Trophoblast cell (in vitro differentiated cells and primary cell): Measurements from ENCODE around the gene PAX7.

ENCODE experiments used
- DNase-seq, 2 donors: peaks; one replicate each; pipeline ENCODE4 v3.0.0-alpha.2; 2016
- H2AFZ ChIP-seq: 2 replicates; pipeline ENCODE4 v1.6.1; 2013; ENCODE audit warnings: low read length, moderate library complexity, mild to moderate bottlenecking; ENCODE audit not compliant: insufficient read depth, poor library complexity
- H2AK5ac ChIP-seq: 2 replicates; pipeline ENCODE4 v1.6.1; 2013; ENCODE audit warnings: mild to moderate bottlenecking, low read length
- H2BK120ac ChIP-seq: 2 replicates; pipeline ENCODE4 v1.6.1; 2013; ENCODE audit warnings: low read length, mild to moderate bottlenecking, moderate library complexity; ENCODE audit not compliant: insufficient read depth, poor library complexity
- H2BK12ac ChIP-seq: 2 replicates; pipeline ENCODE4 v1.6.1; 2013; ENCODE audit warnings: mild to moderate bottlenecking, low read length, moderate library complexity
- H2BK5ac ChIP-seq: 2 replicates; pipeline ENCODE4 v1.6.1; 2013; ENCODE audit warnings: low read length, low read depth, moderate library complexity, mild to moderate bottlenecking; ENCODE audit not compliant: poor library complexity
- H3K14ac ChIP-seq: 2 replicates; pipeline ENCODE4 v1.6.1; 2013; ENCODE audit warnings: mild to moderate bottlenecking, low read length
- H3K18ac ChIP-seq: 2 replicates; pipeline ENCODE4 v1.6.1; 2013; ENCODE audit warnings: mild to moderate bottlenecking, low read length
- H3K23ac ChIP-seq: 2 replicates; pipeline ENCODE4 v1.6.1; 2013; ENCODE audit warnings: low read length
- H3K27ac ChIP-seq: 2 replicates; pipeline ENCODE4 v1.5.1; 2013; ENCODE audit warnings: low read depth, mild to moderate bottlenecking, inconsistent platforms, low read length, moderate library complexity
- H3K27me3 ChIP-seq: 2 replicates; pipeline ENCODE4 v1.6.1; 2013; ENCODE audit warnings: inconsistent platforms, mild to moderate bottlenecking, low read length, moderate library complexity; ENCODE audit not compliant: insufficient read depth
- H3K36me3 ChIP-seq, 2 experiments: 1 replicate in 1 of 2; 2 replicates in 1 of 2; pipeline ENCODE4 v1.6.1; 2013; ENCODE audit warnings: low read length in 2 of 2, mild to moderate bottlenecking in 2 of 2, moderate library complexity in 1 of 2; ENCODE audit not compliant: insufficient read depth in 2 of 2, control insufficient read depth in 1 of 2
- H3K4ac ChIP-seq: 2 replicates; pipeline ENCODE4 v1.6.1; 2013; ENCODE audit warnings: low read depth, mild to moderate bottlenecking, low read length, moderate library complexity
- H3K4me1 ChIP-seq, 2 experiments: 1 replicate in 1 of 2; 2 replicates in 1 of 2; pipeline ENCODE4 v1.6.1; 2013; ENCODE audit warnings: low read length in 2 of 2, mild to moderate bottlenecking in 2 of 2, moderate library complexity in 1 of 2; ENCODE audit not compliant: insufficient read depth in 2 of 2, control insufficient read depth in 1 of 2
- H3K4me2 ChIP-seq: 2 replicates; pipeline ENCODE4 v1.6.1; 2013; ENCODE audit warnings: inconsistent platforms, mild to moderate bottlenecking, low read length, moderate library complexity
- H3K4me3 ChIP-seq: 2 replicates; pipeline ENCODE4 v1.5.1; 2013; ENCODE audit warnings: mild to moderate bottlenecking, low read depth, low read length, inconsistent platforms
- H3K79me1 ChIP-seq: one replicate; pipeline ENCODE4 v1.6.1; 2013; ENCODE audit warnings: low read length
- H3K79me2 ChIP-seq: 2 replicates; pipeline ENCODE4 v1.6.1; 2013; ENCODE audit warnings: low read length, mild to moderate bottlenecking; ENCODE audit not compliant: control insufficient read depth, insufficient read depth, poor library complexity
- H3K9ac ChIP-seq: 2 replicates; pipeline ENCODE4 v1.6.1; 2013; ENCODE audit warnings: mild to moderate bottlenecking, low read length
- H3K9me3 ChIP-seq: 2 replicates; pipeline ENCODE4 v1.6.1; 2013; ENCODE audit warnings: low read depth, mild to moderate bottlenecking, control low read depth, inconsistent platforms, low read length; ENCODE audit not compliant: insufficient read depth
- H4K12ac ChIP-seq: 2 replicates; pipeline ENCODE4 v1.6.1; 2013; ENCODE audit warnings: low read depth, mild to moderate bottlenecking, low read length, moderate library complexity
- H4K8ac ChIP-seq: 2 replicates; pipeline ENCODE4 v1.6.1; 2013; ENCODE audit warnings: low read depth, mild to moderate bottlenecking, low read length, moderate library complexity
- H4K91ac ChIP-seq: one replicate; pipeline ENCODE4 v1.6.1; 2013; ENCODE audit warnings: low read depth, mild to moderate bottlenecking, low read length, moderate library complexity
- WGBS: extraction: QIAGEN DNeasy Blood & Tissue Kit; methylation state at CpG from one replicate; pipeline ENCODE4 v1.1.7; 2013; ENCODE audit warnings: missing lambda C conversion rate; ENCODE audit not compliant: insufficient read length, insufficient coverage; ENCODE audit errors: extremely low coverage; 5-methylcytosine and 5-hydroxymethylcytosine counted together

PAX7 gene

DNA sequence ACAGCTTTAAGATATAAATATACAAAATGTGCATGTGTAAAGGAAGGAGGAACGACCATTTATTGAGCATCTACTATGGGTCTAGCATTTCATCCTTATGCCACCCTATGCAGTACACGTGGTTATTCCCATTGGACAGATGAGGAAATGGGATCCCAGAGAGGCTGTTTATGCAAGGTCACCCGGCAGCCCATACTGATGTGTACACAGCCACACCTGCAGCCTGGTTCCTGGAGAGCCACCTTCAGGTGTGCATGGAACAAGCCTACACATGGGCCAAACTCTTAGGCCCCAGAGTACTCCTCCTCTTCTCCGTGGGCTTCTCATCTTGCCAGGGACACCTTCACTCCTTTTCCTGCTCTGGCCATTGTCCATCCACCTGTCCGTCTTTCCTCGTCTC is 108.8 kb downstream of the PAX7 start:
- no peak for DNase-seq
- no peak overlapping the region for H3K23ac ChIP-seq
- H2AK5ac ChIP-seq, result no peak overlapping the region
- no peaks in the 10 kb centered on the region for H3K4me1 ChIP-seq
- H3K27ac ChIP-seq, result no peak overlapping the region
- no peak overlapping the region for H3K4me3 ChIP-seq
- no peaks in the 10 kb centered on the region for H3K9me3 ChIP-seq
- H3K9ac ChIP-seq, result no peak overlapping the region
- no peak overlapping the region for H2AFZ ChIP-seq
- no peak overlapping the region for H4K91ac ChIP-seq
- H2BK5ac ChIP-seq, result no peak overlapping the region
- H4K12ac ChIP-seq, result no peak overlapping the region
- H4K8ac ChIP-seq, result no peak overlapping the region
- H3K4ac ChIP-seq, result no peak overlapping the region
- no peak overlapping the region for H2BK120ac ChIP-seq
- no peak overlapping the region for H3K4me2 ChIP-seq
- H3K18ac ChIP-seq, result no peak overlapping the region
- no peak overlapping the region for H2BK12ac ChIP-seq
- H3K79me1 ChIP-seq, result no peaks in the 10 kb centered on the region
- no peaks in the 10 kb centered on the region for H3K36me3 ChIP-seq
- H3K27me3 ChIP-seq, result no peaks in the 10 kb centered on the region
- WGBS, result no CpG with 5 or more reads among the region's 6 CpGs
- no peaks in the 10 kb centered on the region for H3K79me2 ChIP-seq
- H3K14ac ChIP-seq, result no peak overlapping the region

DNA sequence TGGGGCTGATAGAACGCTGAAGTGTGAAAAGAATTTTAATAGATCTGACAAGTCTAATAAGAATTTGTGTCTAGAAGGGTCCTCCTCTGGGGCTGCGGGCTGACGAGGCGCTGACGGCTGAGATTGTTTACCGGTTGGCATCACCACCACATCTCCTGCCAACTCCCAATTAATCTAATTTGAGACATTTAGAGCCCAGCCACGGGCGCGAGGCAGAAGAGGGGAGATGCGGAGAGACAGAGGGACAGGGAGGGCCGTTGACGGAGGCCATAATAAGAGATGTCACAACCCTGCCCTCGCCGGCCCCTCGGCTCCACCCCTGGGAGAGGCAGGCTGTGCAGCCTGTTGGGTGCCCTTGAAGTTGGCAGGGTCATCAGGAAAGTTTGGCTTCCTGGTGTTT is 109.3 kb downstream of the PAX7 start:
- H3K27ac ChIP-seq, result no peak overlapping the region
- no peak overlapping the region for H3K23ac ChIP-seq
- H2AFZ ChIP-seq, result no peak overlapping the region
- H3K18ac ChIP-seq, result no peak overlapping the region
- no peak overlapping the region for H2BK120ac ChIP-seq
- H4K8ac ChIP-seq, result no peak overlapping the region
- H3K4me2 ChIP-seq, result no peak overlapping the region
- no peaks in the 10 kb centered on the region for H3K79me2 ChIP-seq
- no peak overlapping the region for H4K91ac ChIP-seq
- H3K9ac ChIP-seq, result no peak overlapping the region
- no peaks in the 10 kb centered on the region for H3K4me1 ChIP-seq
- no peaks in the 10 kb centered on the region for H3K27me3 ChIP-seq
- H3K9me3 ChIP-seq, result no peaks in the 10 kb centered on the region
- H2BK5ac ChIP-seq, result no peak overlapping the region
- H2AK5ac ChIP-seq, result no peak overlapping the region
- no peak for DNase-seq
- no peaks in the 10 kb centered on the region for H3K36me3 ChIP-seq
- no peak overlapping the region for H2BK12ac ChIP-seq
- H4K12ac ChIP-seq, result no peak overlapping the region
- H3K4me3 ChIP-seq, result no peak overlapping the region
- no peak overlapping the region for H3K14ac ChIP-seq
- no peaks in the 10 kb centered on the region for H3K79me1 ChIP-seq
- no peak overlapping the region for H3K4ac ChIP-seq
- no CpG with 5 or more reads among the region's 15 CpGs for WGBS

DNA sequence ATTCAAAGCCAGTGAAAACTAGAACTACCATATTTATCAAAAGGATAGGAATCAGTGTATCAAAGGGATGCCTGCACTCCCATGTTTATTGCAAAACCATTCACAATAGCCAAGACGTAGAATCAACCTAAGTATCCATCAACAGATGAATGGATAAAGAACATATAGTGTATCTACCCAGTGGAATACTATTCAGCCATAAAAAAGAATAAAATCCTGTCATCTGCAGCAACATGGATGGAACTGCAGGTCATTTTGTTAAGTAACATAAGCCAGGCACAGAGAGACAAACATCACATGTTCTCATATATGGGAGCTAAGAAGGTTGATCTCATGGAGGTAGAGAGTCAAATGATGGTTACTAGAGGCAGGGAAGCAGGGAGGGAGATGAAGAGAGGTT is 110.0 kb downstream of the PAX7 start:
- Histone ChIP-seq H4K8ac (no peak overlapping the region), H4K12ac (no peak overlapping the region), H3K4me2 (no peak overlapping the region), H2BK12ac (no peak overlapping the region), H2BK5ac (no peak overlapping the region), H3K14ac (no peak overlapping the region), H2AFZ (no peak overlapping the region), H3K9ac (no peak overlapping the region), H3K79me2 (no peaks in the 10 kb centered on the region), H3K4ac (no peak overlapping the region), H3K23ac (no peak overlapping the region), H3K27me3 (no peaks in the 10 kb centered on the region), H3K9me3 (no peaks in the 10 kb centered on the region), H3K36me3 (no peaks in the 10 kb centered on the region), H2BK120ac (no peak overlapping the region), H3K4me1 (no peaks in the 10 kb centered on the region), H3K27ac (no peak overlapping the region), H4K91ac (no peak overlapping the region), H3K79me1 (no peaks in the 10 kb centered on the region), H3K18ac (no peak overlapping the region), H3K4me3 (no peak overlapping the region), H2AK5ac (no peak overlapping the region)
- DNase-seq, result no peak
- WGBS, result no CpG with 5 or more reads among the region's 1 CpG

DNA sequence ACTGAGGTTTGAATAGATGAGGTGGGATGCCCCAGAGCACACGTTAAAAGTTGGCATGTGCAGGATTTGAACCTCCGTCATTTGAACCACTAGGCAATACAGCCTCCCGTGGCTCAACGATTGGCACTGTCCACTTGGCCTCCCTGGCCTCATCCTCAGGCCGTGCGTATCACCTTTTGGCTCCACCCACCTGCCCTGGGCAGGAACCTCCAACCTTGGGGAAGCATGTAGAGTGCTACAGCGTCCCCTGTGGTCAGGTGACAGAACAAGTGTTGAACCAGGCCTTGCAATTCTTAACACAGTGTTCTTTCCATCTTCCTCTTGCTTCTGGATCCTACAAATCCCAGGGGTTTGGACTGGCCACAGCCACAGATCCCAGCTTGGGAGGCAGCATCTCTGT is 112.6 kb downstream of the PAX7 start:
- Histone ChIP-seq H4K91ac (no peak overlapping the region), H2BK12ac (no peak overlapping the region), H3K4me3 (no peak overlapping the region), H4K12ac (no peak overlapping the region), H3K27ac (no peak overlapping the region), H3K36me3 (no peaks in the 10 kb centered on the region), H2BK5ac (no peak overlapping the region), H3K18ac (no peak overlapping the region), H3K4me2 (no peak overlapping the region), H3K4ac (no peak overlapping the region), H3K9me3 (no peaks in the 10 kb centered on the region), H3K9ac (no peak overlapping the region), H3K27me3 (no peaks in the 10 kb centered on the region), H3K79me2 (no peaks in the 10 kb centered on the region), H4K8ac (no peak overlapping the region), H3K79me1 (no peaks in the 10 kb centered on the region), H3K14ac (no peak overlapping the region), H2AFZ (no peak overlapping the region), H3K23ac (no peak overlapping the region), H2BK120ac (no peak overlapping the region), H3K4me1 (no peaks in the 10 kb centered on the region), H2AK5ac (no peak overlapping the region)
- no CpG with 5 or more reads among the region's 7 CpGs for WGBS
- DNase-seq, result no peak
